ENCODE results near the gene MPV17L2. TPM values are rescaled to one million over a fixed set of nuclear protein-coding genes. Genes with fewer than 3 reads are reported as not detected.

The MPV17L2 gene
- total and polyA plus RNA-seq, 2 experiments from 2014 or later, result 38.2 to 51.7 TPM

GRCh38 chr19:18232540-18233223, 39.7 kb downstream of the MPV17L2 start:
- no peak for TF ChIP-seq CTCF (IDR thresholded peaks at IDR 0.05; ENCODE audit: low read depth, low read length)
- Histone ChIP-seq H3K4me1 (ENCODE audit: low read depth) (no peaks in the 10 kb centered on the region), H3K27ac (peak overlapping the region; percentile 7), H3K36me3 (no peaks in the 10 kb centered on the region), H3K27me3 (no peaks in the 10 kb centered on the region), H3K4me3 (peak overlapping the region; percentile 13), H3K9me3 (ENCODE audit: low read depth) (no peaks in the 10 kb centered on the region)
- DNase-seq (ENCODE audit: low read depth in 1 of 2, low spot score in 1 of 2), result peak in 1 of 2 donors; percentile 73

- H3K36me3 ChIP-seq, result no peaks in the 10 kb centered on the region
- H3K27ac ChIP-seq, result no peak overlapping the region
- H3K9me3 ChIP-seq (ENCODE audit: low read depth), result no peaks in the 10 kb centered on the region
- H3K27me3 ChIP-seq, result no peaks in the 10 kb centered on the region
- TF ChIP-seq CTCF (IDR thresholded peaks at IDR 0.05; ENCODE audit: low read depth, low read length), result no peak
- H3K4me1 ChIP-seq (ENCODE audit: low read depth), result no peaks in the 10 kb centered on the region
- peak overlapping the region; percentile 13 for H3K4me3 ChIP-seq
- peak; percentile 57 to 89 for DNase-seq (ENCODE audit: low read depth in 1 of 2, low spot score in 1 of 2)
These were observed 40.3 kb downstream of the MPV17L2 start for GRCh38 chr19:18233224-18233825.

GRCh38 chr19:18234194-18234593, 41.2 kb downstream of the MPV17L2 start:
- Histone ChIP-seq H3K4me1 (ENCODE audit: low read depth) (no peaks in the 10 kb centered on the region), H3K27me3 (no peaks in the 10 kb centered on the region), H3K4me3 (no peak overlapping the region), H3K9me3 (ENCODE audit: low read depth) (no peaks in the 10 kb centered on the region), H3K36me3 (no peaks in the 10 kb centered on the region), H3K27ac (no peak overlapping the region)
- no peak for DNase-seq (ENCODE audit: low read depth in 1 of 2, low spot score in 1 of 2)
- no peak for TF ChIP-seq CTCF (IDR thresholded peaks at IDR 0.05; ENCODE audit: low read depth, low read length)

GRCh38 chr19:18239303-18239702, 46.3 kb downstream of the MPV17L2 start:
- Histone ChIP-seq H3K27me3 (no peaks in the 10 kb centered on the region), H3K9me3 (ENCODE audit: low read depth) (no peaks in the 10 kb centered on the region), H3K4me1 (ENCODE audit: low read depth) (no peaks in the 10 kb centered on the region), H3K36me3 (no peaks in the 10 kb centered on the region), H3K4me3 (no peak overlapping the region), H3K27ac (no peak overlapping the region)
- DNase-seq (ENCODE audit: low read depth in 1 of 2, low spot score in 1 of 2), result peak; percentile 12 to 34
- no peak for TF ChIP-seq CTCF (IDR thresholded peaks at IDR 0.05; ENCODE audit: low read depth, low read length)

GRCh38 chr19:18245297-18245696, 52.3 kb downstream of the MPV17L2 start:
- Histone ChIP-seq H3K4me1 (ENCODE audit: low read depth) (peaks cover 5% of the 10 kb centered on the region), H3K27ac (no peak overlapping the region), H3K4me3 (no peak overlapping the region), H3K9me3 (ENCODE audit: low read depth) (no peaks in the 10 kb centered on the region), H3K36me3 (no peaks in the 10 kb centered on the region), H3K27me3 (no peaks in the 10 kb centered on the region)
- no peak for DNase-seq (ENCODE audit: low read depth in 1 of 2, low spot score in 1 of 2)
- no peak for TF ChIP-seq CTCF (IDR thresholded peaks at IDR 0.05; ENCODE audit: low read depth, low read length)

Other genes starting within 250 kb of the MPV17L2 start
- gene KCNN1, start 226.1 kb upstream of the MPV17L2 start, total RNA-seq, result 23.4 and 26.7 TPM in 2 replicates
- gene KCNN1, start 226.1 kb upstream of the MPV17L2 start, polyA plus RNA-seq, result 20.4 and 28.0 TPM in 2 replicates
- gene ARRDC2, start 185.0 kb upstream of the MPV17L2 start, total RNA-seq, result 9.2 and 16.1 TPM in 2 replicates
- 6.8 and 10.7 TPM in 2 replicates for gene ARRDC2, start 185.0 kb upstream of the MPV17L2 start, polyA plus RNA-seq
- not detected in 2 replicates for gene IL12RB1, start 106.3 kb upstream of the MPV17L2 start, total RNA-seq
- not detected in 2 replicates for gene IL12RB1, start 106.3 kb upstream of the MPV17L2 start, polyA plus RNA-seq
- gene MAST3, start 95.4 kb upstream of the MPV17L2 start, total RNA-seq, result 6.6 and 8.1 TPM in 2 replicates
- 5.5 and 8.4 TPM in 2 replicates for gene MAST3, start 95.4 kb upstream of the MPV17L2 start, polyA plus RNA-seq
- gene PIK3R2, start 40.1 kb upstream of the MPV17L2 start, total RNA-seq, result 64.7 and 72.0 TPM in 2 replicates
- 48.5 and 53.8 TPM in 2 replicates for gene PIK3R2, start 40.1 kb upstream of the MPV17L2 start, polyA plus RNA-seq
- 0.98 and 1.4 TPM in 2 replicates for gene IFI30, start 19.4 kb upstream of the MPV17L2 start, total RNA-seq
- gene IFI30, start 19.4 kb upstream of the MPV17L2 start, polyA plus RNA-seq, result 1.0 TPM in 1 of 2 replicates, not detected in the other
- gene RAB3A, start 10.8 kb downstream of the MPV17L2 start, total RNA-seq, result 11.3 and 13.0 TPM in 2 replicates
- gene RAB3A, start 10.8 kb downstream of the MPV17L2 start, polyA plus RNA-seq, result 12.5 and 15.3 TPM in 2 replicates
- 0.67 and 8.3 TPM in 2 replicates for gene PDE4C, start 33.2 kb downstream of the MPV17L2 start, total RNA-seq
- 1.1 TPM in 2 replicates for gene PDE4C, start 33.2 kb downstream of the MPV17L2 start, polyA plus RNA-seq
- gene IQCN, start 81.2 kb downstream of the MPV17L2 start, total RNA-seq, result 2.3 and 3.2 TPM in 2 replicates
- gene IQCN, start 81.2 kb downstream of the MPV17L2 start, polyA plus RNA-seq, result 0.38 and 0.72 TPM in 2 replicates
- gene JUND, start 88.4 kb downstream of the MPV17L2 start, total RNA-seq, result 430 and 496 TPM in 2 replicates
- 262 and 265 TPM in 2 replicates for gene JUND, start 88.4 kb downstream of the MPV17L2 start, polyA plus RNA-seq
- gene LSM4, start 129.9 kb downstream of the MPV17L2 start, total RNA-seq, result 446 and 493 TPM in 2 replicates
- gene LSM4, start 129.9 kb downstream of the MPV17L2 start, polyA plus RNA-seq, result 418 and 422 TPM in 2 replicates
- 19.6 and 19.7 TPM in 2 replicates for gene PGPEP1, start 147.4 kb downstream of the MPV17L2 start, total RNA-seq
- gene PGPEP1, start 147.4 kb downstream of the MPV17L2 start, polyA plus RNA-seq, result 12.9 and 14.0 TPM in 2 replicates
- 2.9 and 10.0 TPM in 2 replicates for gene GDF15, start 192.9 kb downstream of the MPV17L2 start, total RNA-seq
- gene GDF15, start 192.9 kb downstream of the MPV17L2 start, polyA plus RNA-seq, result 2.4 and 8.2 TPM in 2 replicates
- 0.04 TPM in 1 of 2 replicates, not detected in the other for gene LRRC25, start 204.4 kb downstream of the MPV17L2 start, total RNA-seq
- gene LRRC25, start 204.4 kb downstream of the MPV17L2 start, polyA plus RNA-seq, result not detected in 2 replicates
- 154 and 180 TPM in 2 replicates for gene SSBP4, start 226.2 kb downstream of the MPV17L2 start, total RNA-seq
- gene SSBP4, start 226.2 kb downstream of the MPV17L2 start, polyA plus RNA-seq, result 151 and 175 TPM in 2 replicates
- gene ISYNA1, start 244.9 kb downstream of the MPV17L2 start, total RNA-seq, result 218 and 298 TPM in 2 replicates
- 370 and 442 TPM in 2 replicates for gene ISYNA1, start 244.9 kb downstream of the MPV17L2 start, polyA plus RNA-seq